Measurements from ENCODE around the gene DOCK9. TPM values are rescaled to one million over a fixed set of nuclear protein-coding genes. Genes with fewer than 3 reads are reported as not detected.

Gene DOCK9
- total and polyA plus RNA-seq, 2 donors (not counting 1 experiment from before 2014, with no cell fraction given) = 18.5 to 28.0 TPM

GRCh38 chr13:99013951-99014350 is 36.1 kb upstream of the DOCK9 start:
- Histone ChIP-seq H3K9ac (ENCODE audit: low read length) (no peak overlapping the region), H3K27me3 (replicated peaks in 1 of 4; ENCODE audit: control extremely low read depth in 1 of 4, control insufficient read depth in 3 of 4, insufficient read depth in 4 of 4, low read length in 3 of 4) (peaks cover 0 to 4% (median 0%) of the 10 kb centered on the region in 4 experiments), H2AFZ (ENCODE audit: insufficient read depth, low read depth, low read length, poor library complexity, severe bottlenecking) (no peak overlapping the region), H3K36me3 (replicated peaks in 1 of 2; ENCODE audit: control extremely low read depth in 1 of 2, control insufficient read depth in 1 of 2, extremely low read depth in 1 of 2, insufficient read depth in 2 of 2, low read length in 1 of 2) (no peaks in the 10 kb centered on the region), H4K20me1 (ENCODE audit: control insufficient read depth, insufficient read depth, low read length, poor library complexity, severe bottlenecking) (no peaks in the 10 kb centered on the region), H3K27ac (ENCODE audit: low read length in 2 of 2) (no peak overlapping the region), H3K4me1 (ENCODE audit: control insufficient read depth in 2 of 2, insufficient read depth in 2 of 2, low read length in 2 of 2) (no peaks in the 10 kb centered on the region), H3K4me3 (ENCODE audit: control extremely low read depth in 1 of 5, extremely low read depth in 1 of 5, insufficient read depth in 1 of 5, low read depth in 2 of 5, low read length in 4 of 5) (no peak overlapping the region), H3K79me2 (ENCODE audit: control insufficient read depth, insufficient read depth, low read length) (peaks cover 4% of the 10 kb centered on the region), H3K9me3 (ENCODE audit: control extremely low read depth in 1 of 3, control insufficient read depth in 2 of 3, insufficient read depth in 1 of 3, low read length in 2 of 3) (no peaks in the 10 kb centered on the region), H3K4me2 (replicated peaks; ENCODE audit: low read depth, low read length, poor library complexity, severe bottlenecking) (no peak overlapping the region)
- no peak overlapping the region for H3K4me3 Mint-ChIP-seq
- ChIA-PET POLR2A (no interaction called here), CTCF (interaction anchor here (0.6 kb wide), 1 partner anchor 9 kb away, joined by 4 read pairs; no protein-coding TSS in a partner anchor)
- no peak overlapping the region for H3K27ac Mint-ChIP-seq
- H3K4me1 Mint-ChIP-seq = no peaks in the 10 kb centered on the region
- 96% methylated on average over 6 of the region's 6 CpGs for WGBS (ENCODE audit: insufficient coverage)
- DNase-seq (no peak), ATAC-seq (ENCODE audit: low read depth) (no peak)
- H3K27me3 Mint-ChIP-seq = no peaks in the 10 kb centered on the region
- no peak for TF ChIP-seq EZH2 (IDR thresholded peaks at IDR 0.05; ENCODE audit: borderline replicate concordance, insufficient read depth, low read depth, low read length, poor library complexity, severe bottlenecking)
- TF ChIP-seq, protein P1, sequence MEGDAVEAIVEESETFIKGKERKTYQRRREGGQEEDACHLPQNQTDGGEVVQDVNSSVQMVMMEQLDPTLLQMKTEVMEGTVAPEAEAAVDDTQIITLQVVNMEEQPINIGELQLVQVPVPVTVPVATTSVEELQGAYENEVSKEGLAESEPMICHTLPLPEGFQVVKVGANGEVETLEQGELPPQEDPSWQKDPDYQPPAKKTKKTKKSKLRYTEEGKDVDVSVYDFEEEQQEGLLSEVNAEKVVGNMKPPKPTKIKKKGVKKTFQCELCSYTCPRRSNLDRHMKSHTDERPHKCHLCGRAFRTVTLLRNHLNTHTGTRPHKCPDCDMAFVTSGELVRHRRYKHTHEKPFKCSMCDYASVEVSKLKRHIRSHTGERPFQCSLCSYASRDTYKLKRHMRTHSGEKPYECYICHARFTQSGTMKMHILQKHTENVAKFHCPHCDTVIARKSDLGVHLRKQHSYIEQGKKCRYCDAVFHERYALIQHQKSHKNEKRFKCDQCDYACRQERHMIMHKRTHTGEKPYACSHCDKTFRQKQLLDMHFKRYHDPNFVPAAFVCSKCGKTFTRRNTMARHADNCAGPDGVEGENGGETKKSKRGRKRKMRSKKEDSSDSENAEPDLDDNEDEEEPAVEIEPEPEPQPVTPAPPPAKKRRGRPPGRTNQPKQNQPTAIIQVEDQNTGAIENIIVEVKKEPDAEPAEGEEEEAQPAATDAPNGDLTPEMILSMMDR (IDR thresholded peaks at IDR 0.05) = no peak
- no peaks in the 10 kb centered on the region for H3K9me3 Mint-ChIP-seq (ENCODE audit: insufficient read depth)
- intact Hi-C loops (cut with micrococcal nuclease) = no loop called here

- no peak for DNase-seq
- Histone ChIP-seq H3K4me3 (ENCODE audit: control extremely low read depth in 1 of 5, extremely low read depth in 1 of 5, insufficient read depth in 1 of 5, low read depth in 2 of 5, low read length in 4 of 5) (no peak overlapping the region), H3K4me1 (ENCODE audit: control insufficient read depth in 2 of 2, insufficient read depth in 2 of 2, low read length in 2 of 2) (no peaks in the 10 kb centered on the region), H3K9me3 (ENCODE audit: control extremely low read depth in 1 of 3, control insufficient read depth in 2 of 3, insufficient read depth in 1 of 3, low read length in 2 of 3) (no peaks in the 10 kb centered on the region), H4K20me1 (ENCODE audit: control insufficient read depth, insufficient read depth, low read length, poor library complexity, severe bottlenecking) (no peaks in the 10 kb centered on the region), H2AFZ (ENCODE audit: insufficient read depth, low read depth, low read length, poor library complexity, severe bottlenecking) (no peak overlapping the region), H3K36me3 (replicated peaks in 1 of 2; ENCODE audit: control extremely low read depth in 1 of 2, control insufficient read depth in 1 of 2, extremely low read depth in 1 of 2, insufficient read depth in 2 of 2, low read length in 1 of 2) (no peaks in the 10 kb centered on the region), H3K27ac (ENCODE audit: low read length in 2 of 2) (no peak overlapping the region), H3K27me3 (replicated peaks in 1 of 4; ENCODE audit: control extremely low read depth in 1 of 4, control insufficient read depth in 3 of 4, insufficient read depth in 4 of 4, low read length in 3 of 4) (peaks cover 0 to 4% (median 0%) of the 10 kb centered on the region in 4 experiments), H3K9ac (ENCODE audit: low read length) (no peak overlapping the region), H3K79me2 (ENCODE audit: control insufficient read depth, insufficient read depth, low read length) (peaks cover 4% of the 10 kb centered on the region), H3K4me2 (replicated peaks; ENCODE audit: low read depth, low read length, poor library complexity, severe bottlenecking) (no peak overlapping the region)
- intact Hi-C loops (cut with micrococcal nuclease) = no loop called here
- Mint-ChIP-seq H3K4me3 (no peak overlapping the region), H3K27ac (no peak overlapping the region), H3K4me1 (no peaks in the 10 kb centered on the region), H3K9me3 (ENCODE audit: insufficient read depth) (no peaks in the 10 kb centered on the region), H3K27me3 (no peaks in the 10 kb centered on the region)
- POLR2A ChIA-PET = no interaction called here
- no peak for ATAC-seq (ENCODE audit: low read depth)
- no peak for TF ChIP-seq EZH2 (IDR thresholded peaks at IDR 0.05; ENCODE audit: borderline replicate concordance, insufficient read depth, low read depth, low read length, poor library complexity, severe bottlenecking)
- TF ChIP-seq, protein P1 (IDR thresholded peaks at IDR 0.05) = no peak
- WGBS (ENCODE audit: insufficient coverage) = 100% methylated on average over 1 of the region's 1 CpG
- CTCF ChIA-PET = no interaction called here
Measured at GRCh38 chr13:99012539-99012938, 34.7 kb upstream of the DOCK9 start.
